ENCODE data around the gene DDX39A. TPM values are rescaled to one million over a fixed set of nuclear protein-coding genes. Genes with fewer than 3 reads are reported as not detected.

The DDX39A gene
- total and polyA plus RNA-seq, 2 of the 13 experiments (the other 11 are each of a cell fraction or from before 2014, with no cell fraction given): 34.6 to 90.4 TPM

DNA sequence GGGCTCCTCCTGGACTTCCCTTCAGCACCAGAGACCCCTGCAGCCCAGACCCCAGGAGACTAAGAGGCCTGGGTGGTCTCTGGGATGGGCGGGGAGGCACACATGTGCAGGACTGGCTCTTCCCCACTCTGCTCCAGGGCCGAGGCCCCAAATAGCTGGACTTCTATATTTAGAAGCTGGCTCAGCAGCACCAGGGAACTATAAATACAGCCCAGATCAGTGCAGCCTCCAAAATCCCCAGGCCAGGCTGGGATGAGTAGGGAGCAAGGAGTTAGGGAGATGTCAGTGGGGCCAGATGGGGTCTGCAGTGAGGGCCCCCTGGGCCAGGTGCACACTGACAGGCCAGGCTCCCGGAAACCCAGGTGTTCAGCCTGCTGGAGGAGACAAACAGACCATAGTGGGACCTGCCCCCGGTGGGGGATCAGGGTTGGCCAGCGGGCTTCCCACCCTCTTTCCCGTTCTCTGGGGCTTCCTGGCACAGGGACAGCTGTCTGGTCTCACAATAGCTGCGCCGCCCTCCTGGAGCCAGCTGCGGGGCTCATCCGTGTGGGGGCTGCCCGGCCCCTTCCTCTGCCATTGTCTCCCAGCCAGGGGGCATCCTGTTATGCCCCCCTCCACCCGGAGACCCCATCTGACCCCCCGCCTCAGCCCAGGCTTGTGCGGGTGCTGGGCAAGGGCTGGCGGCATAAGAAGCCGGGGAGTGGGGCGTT lies 43.4 kb downstream of the DDX39A start:
- ChIA-PET CTCF (ENCODE audit: low intra/inter-chr PET ratio, low total read pairs) (no interaction called here), POLR2A (no interaction called here)
- H4K20me1 ChIP-seq (ENCODE audit: insufficient read depth, low read length): no peaks in the 10 kb centered on the region
- H3K79me2 ChIP-seq (ENCODE audit: insufficient read depth, low read length): no peaks in the 10 kb centered on the region
- no peak overlapping the region for H3K4me2 ChIP-seq (ENCODE audit: low read depth, low read length)
- no peak for FAIRE-seq
- H3K4me1 ChIP-seq (ENCODE audit: insufficient read depth, low read length): no peaks in the 10 kb centered on the region
- H3K9me3 ChIP-seq (ENCODE audit: low read length): no peaks in the 10 kb centered on the region
- H3K27me3 ChIP-seq (ENCODE audit: control insufficient read depth in 1 of 2, insufficient read depth in 2 of 2, low read length in 2 of 2): peaks cover 2 to 11% of the 10 kb centered on the region in 2 experiments; a peak in 3 of 5 replicates
- no peak overlapping the region for H3K4me3 ChIP-seq (replicated peaks in 1 of 3; ENCODE audit: insufficient read depth in 1 of 3, low read depth in 2 of 3, low read length in 3 of 3)
- WGBS (ENCODE audit: low lambda C conversion rate): 44% methylated on average over 7 of the region's 17 CpGs
- no peaks in the 10 kb centered on the region for H3K36me3 ChIP-seq (replicated peaks in 1 of 2; ENCODE audit: control insufficient read depth in 1 of 2, insufficient read depth in 2 of 2, low read length in 2 of 2)
- H3K27ac ChIP-seq (ENCODE audit: extremely low read length, insufficient read depth, low read length): no peak overlapping the region
- TF ChIP-seq CREB1 (IDR thresholded peaks at IDR 0.05) (no peak), CREB1 (CRISPR knock-in tag; IDR thresholded peaks at IDR 0.05) (no peak), ZNF607 (CRISPR knock-in tag; IDR thresholded peaks at IDR 0.05; ENCODE audit: borderline replicate concordance) (no peak), ZNF20 (CRISPR knock-in tag; IDR thresholded peaks at IDR 0.05) (no peak), DR1 (CRISPR knock-in tag; IDR thresholded peaks at IDR 0.05) (no peak), ZNF484 (CRISPR knock-in tag; IDR thresholded peaks at IDR 0.05; ENCODE audit: borderline replicate concordance, low read depth) (no peak), HNF4A (CRISPR knock-in tag; IDR thresholded peaks at IDR 0.05) (no peak), ZBTB20 (CRISPR knock-in tag; IDR thresholded peaks at IDR 0.05; ENCODE audit: borderline replicate concordance, low read depth) (no peak), ZNF331 (CRISPR knock-in tag; IDR thresholded peaks at IDR 0.05) (no peak), REST (IDR thresholded peaks at IDR 0.05; ENCODE audit: borderline replicate concordance in 1 of 2, low read depth in 1 of 2, low read length in 2 of 2) (no peak), ZNF7 (CRISPR knock-in tag; IDR thresholded peaks at IDR 0.05) (no peak), SYNCRIP (IDR thresholded peaks at IDR 0.05; ENCODE audit: insufficient read depth, low read depth, low read length) (no peak), MAX (IDR thresholded peaks at IDR 0.05) (no peak)
- TF ChIP-seq, protein P1, sequence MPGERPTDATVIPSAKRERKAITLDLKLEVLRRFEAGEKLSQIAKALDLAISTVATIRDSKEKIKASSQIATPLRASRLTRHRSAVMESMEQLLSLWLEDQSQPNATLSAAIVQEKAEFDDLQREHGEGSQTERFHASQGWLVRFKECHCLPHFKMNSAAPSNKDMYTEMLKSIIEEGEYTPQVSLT (CRISPR knock-in tag; IDR thresholded peaks at IDR 0.05; ENCODE audit: borderline replicate concordance, low read depth): no peak
- TF ChIP-seq, protein P2, sequence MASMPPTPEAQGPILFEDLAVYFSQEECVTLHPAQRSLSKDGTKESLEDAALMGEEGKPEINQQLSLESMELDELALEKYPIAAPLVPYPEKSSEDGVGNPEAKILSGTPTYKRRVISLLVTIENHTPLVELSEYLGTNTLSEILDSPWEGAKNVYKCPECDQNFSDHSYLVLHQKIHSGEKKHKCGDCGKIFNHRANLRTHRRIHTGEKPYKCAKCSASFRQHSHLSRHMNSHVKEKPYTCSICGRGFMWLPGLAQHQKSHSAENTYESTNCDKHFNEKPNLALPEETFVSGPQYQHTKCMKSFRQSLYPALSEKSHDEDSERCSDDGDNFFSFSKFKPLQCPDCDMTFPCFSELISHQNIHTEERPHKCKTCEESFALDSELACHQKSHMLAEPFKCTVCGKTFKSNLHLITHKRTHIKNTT (CRISPR knock-in tag; IDR thresholded peaks at IDR 0.05): no peak
- in situ Hi-C loops (cut with HindIII; ENCODE audit: extremely low pct_ligation_motif_present, low pct_unique_long_range_greater_than_20kb) (no loop called here), intact Hi-C loops (cut with micrococcal nuclease; ENCODE audit: unreplicated experiment) (no loop called here)
- H3K9ac ChIP-seq (ENCODE audit: insufficient read depth, low read depth, low read length): no peak overlapping the region
- peak; percentile 44; the same call in 2 of the 3 replicates for ATAC-seq
- BruUV-seq (replicated peaks): no TSS peak
- DNase-seq (ENCODE audit: low spot score): no peak
- no peak overlapping the region for H2AFZ ChIP-seq (ENCODE audit: low read length)
